Activated CD8-positive, alpha-beta memory T cell treated with anti-CD3 and anti-CD28 coated beads, Interleukin-2, amount 50 U/mL, for 4 hours (primary cell): ENCODE results near the gene PTH1R.
A peak's percentile ranks its signal among the peaks of the same experiment; 100 is the strongest.

ENCODE experiments used
- DNase-seq: peaks from one replicate; pipeline ENCODE4 v3.0.0-alpha.2; 2020

The PTH1R gene

DNA sequence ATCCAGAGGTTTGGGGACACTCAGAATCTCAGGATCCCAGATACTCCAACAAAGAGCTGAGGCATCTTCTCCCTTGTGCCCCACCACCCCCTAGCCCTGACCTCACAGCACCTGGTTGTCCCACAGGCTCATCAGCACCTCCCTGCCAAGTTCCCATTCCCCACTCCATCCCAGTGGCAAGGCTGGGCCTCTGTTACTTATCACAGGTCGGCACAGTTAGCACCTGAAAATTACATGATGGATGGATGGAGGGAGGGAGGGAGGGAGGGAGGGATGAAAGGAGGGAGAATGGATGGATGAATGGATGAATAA is 27.1 kb upstream of the PTH1R start:
- no peak for DNase-seq

DNA sequence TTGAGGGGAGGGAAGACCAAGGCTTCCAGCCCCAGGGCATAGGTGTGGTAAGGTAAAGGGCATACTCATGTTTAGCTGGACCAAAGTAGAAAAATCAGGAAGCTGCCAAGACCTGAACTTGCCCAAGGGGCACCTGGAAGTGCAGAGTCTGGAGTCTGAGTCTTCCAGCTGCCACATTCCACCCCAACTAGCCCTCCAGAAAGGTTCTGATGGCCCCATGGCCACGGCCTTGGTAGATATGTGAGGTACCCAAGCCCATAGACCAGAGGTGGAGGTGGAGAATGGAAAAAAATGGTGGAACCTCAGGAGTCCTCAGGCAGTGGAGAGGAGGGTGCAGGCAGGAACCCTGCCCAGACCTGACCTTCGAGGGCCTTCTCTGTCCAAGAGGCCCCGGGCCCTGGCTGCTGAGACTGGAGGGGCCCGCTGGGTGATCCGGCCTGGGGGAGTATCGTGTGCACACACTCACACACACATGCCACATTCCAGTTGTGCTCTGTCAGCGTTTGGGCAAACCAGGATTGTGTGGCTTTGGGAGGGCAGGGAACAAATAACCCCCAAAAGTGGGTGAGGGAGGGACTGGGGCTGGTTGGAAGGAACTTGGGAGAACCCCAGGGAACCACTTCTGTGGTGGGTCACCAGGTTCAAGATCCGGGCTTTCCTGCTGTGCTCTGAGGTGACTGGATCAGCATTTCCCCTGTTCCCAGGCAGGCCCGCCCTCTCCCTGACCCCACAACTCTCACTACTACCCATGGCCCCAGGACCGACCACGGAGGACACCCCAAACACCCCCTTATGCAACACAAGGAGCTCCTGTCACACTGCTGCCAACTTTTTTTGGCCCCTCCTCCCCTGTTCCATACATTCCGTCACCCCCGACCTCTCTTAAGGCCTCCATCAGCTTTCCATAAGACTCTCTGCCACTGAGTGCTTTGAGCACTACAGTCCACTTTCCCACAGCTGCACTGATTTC is 25.9 kb upstream of the PTH1R start:
- DNase-seq = no peak

DNA sequence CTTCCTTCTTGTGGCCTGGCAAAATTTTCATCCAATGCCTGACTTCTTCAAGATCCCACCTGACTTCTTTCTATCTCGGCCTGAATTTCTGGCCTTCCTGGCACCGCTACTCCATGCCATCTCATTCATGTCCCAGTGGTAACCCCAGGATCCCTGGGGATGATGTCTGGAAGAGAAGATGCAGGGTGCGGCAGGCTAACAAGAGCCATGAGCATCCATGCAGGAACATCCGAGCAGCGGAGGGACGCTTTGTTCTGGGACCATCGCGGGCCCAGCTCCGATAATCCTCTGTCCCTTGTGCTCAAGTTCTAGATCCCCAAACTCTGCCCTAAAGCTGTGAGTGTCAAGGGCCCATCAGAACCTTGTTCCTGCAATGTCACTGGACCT is 25.2 kb upstream of the PTH1R start:
- no peak for DNase-seq

DNA sequence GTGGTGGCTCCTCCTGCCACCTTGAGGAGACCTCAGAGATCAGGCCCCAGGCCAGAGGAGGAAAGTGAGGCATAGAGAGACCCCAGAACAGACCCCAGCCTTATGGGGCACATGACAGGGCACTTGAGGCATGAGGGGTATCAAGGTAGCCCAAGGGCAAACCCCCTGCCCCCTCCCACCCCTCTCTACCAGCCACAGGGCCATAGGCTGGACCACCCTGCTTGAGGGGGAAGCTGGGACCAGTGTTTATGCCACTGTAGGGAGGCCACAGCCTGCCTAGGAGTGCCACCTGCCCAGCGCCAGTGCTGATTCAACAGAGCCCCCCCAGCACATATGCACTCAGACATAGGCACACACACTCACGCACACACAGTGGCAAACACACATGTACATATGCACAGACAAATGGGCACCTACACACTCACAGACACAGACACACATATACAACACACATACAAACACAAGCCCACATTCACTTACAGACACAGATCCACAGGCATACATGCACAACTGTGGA is 24.6 kb upstream of the PTH1R start:
- no peak for DNase-seq

DNA sequence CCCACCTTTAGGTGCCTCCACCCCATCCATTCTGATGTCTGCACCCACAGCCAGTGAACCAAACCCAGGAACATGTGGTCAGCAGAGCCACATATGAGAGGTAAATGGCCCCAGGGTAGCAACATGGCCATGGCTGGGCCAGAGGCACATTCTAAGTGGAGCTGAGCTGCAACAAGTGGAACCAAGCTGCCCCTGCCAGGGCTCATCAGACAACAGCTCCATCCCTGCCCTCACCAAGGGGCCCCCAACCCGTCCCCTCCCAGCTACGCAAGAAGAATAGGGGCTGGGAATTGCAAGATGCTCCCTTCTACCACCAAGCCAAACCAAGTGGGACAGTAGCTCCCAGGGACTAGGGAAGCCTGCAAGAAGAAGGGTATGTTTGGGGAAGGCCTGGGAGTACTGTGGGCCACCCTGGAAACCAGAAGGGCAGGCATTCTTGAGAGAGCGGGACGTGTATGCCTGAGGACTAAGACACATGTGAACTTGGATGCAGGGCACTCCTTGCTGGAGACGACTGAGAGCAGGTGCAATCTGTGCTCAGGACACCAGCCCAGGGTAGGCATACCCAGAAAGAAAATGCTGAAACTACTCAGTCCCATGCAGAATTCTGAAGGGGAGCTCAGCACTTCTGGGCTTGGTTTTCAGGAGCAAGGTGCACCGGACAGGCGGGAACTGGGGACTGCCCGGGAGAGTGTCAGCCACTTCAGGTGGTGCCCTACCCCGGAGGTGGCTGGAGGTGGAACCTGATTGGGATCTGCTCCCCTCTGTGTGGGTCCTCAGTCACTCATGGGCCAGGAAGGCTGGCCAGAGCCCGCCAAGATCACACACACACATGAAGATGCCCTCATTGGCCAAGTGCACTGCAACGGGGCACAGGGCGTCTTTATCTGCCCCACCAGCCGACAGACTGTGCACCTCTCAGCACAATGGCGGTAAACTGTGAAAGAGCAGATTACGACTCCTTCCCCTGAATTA is 23.8 kb upstream of the PTH1R start:
- peak; percentile 8 for DNase-seq

DNA sequence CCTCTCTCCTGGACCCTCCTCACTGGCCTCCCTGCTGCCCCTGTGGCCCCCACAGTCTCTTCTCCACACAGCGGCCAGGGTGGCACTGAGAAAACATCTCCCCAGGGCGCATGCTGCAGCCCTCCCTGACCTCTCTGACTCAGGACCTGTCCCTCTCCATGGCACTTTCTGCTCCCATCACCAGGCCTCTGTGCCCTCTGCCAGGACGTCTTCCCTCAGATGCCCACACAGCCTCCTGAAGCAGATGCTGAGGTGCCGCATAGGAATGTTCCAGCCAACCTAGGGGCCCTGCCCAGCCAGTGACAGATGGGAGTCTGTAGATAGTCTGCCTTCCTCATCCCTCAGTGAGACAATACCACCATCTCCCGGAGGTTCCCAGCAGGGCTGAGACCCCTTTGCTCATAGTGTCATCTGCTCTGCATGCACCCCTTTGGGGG is 22.9 kb upstream of the PTH1R start:
- DNase-seq = peak; percentile 2

DNA sequence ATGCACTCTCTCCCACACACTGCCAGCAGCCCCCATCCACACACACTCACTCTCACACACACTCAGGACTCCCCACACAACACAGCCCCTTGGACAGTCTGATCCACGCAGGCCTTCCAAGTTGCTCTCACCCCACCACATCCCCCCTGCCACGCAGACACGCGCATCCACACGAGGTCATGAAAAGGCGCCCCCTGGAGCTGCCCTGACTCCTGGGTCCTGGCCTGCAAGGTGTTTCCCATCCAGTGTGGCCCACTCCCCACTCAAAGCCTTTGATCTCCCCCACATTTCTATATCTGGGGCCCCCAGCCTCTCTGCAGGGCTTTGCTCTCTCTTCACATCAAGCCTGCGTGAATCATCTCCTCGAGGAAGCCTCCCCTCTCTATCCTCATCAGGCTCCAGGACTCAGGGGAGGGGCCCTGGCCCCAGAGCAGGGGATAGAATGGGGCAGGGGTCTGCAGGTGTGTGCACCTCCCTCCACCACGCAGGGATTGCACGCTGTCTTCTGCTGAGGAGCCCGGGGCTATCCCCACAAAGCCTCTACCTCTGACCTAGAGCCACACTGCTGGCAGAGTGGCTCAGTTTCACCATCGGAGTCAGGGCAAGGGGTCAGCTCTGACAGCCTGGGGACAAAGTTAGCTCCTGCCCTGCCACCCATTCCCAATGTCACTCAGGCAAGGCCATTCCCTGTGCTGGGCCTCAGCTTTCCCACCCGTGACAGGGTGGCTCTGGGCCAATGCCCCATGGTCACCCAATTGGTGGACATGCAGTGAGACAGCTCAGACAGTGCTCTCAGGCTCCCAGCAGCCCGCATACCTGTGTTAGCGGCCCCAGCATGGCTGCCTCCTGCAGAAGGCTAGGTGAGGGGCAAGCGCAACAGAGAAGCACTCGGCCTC is 20.7 kb upstream of the PTH1R start:
- DNase-seq = peak; percentile 5

DNA sequence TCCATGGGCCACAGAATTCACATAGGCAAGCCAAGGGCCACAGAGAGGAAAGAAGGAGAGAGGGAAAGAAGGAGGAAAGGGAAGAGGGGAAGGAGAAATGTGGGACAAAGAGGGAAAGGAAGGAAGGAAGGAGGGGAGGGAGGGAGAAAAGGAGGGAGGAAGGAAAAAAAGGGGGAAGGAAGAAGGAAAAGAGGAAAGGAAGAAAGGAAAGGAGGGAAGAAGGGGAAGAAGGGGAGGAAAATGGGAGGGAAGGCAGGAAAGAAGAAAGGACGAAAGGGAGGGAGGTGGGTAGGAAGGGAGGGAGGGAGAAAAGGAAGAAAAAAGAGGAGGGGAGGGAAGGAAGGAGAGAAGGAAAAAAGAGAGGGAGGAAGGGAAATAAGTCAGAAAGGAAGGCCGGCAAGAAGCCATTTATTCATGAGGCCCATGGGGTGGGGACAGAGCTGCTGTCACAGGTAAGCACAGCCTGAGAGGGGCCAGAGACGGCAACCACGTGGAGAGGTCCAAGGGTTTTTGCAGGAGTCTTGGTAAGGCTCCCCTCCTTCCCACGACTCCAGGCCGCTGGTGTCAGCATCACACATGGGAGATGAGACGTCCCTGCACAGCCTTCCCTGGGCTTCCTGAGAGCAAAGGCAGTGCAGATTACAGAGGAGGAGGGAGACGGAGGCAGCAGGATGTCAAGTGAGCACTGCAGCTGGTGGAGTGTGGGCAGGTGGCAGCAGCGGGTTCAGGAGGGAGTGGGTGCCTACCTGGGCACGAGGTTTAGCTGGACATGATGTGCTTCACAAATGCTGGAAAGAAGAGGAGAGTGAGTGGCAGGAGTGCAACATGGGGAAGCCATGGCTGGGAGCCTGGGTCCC is 19.8 kb upstream of the PTH1R start:
- DNase-seq = peak; percentile 6

DNA sequence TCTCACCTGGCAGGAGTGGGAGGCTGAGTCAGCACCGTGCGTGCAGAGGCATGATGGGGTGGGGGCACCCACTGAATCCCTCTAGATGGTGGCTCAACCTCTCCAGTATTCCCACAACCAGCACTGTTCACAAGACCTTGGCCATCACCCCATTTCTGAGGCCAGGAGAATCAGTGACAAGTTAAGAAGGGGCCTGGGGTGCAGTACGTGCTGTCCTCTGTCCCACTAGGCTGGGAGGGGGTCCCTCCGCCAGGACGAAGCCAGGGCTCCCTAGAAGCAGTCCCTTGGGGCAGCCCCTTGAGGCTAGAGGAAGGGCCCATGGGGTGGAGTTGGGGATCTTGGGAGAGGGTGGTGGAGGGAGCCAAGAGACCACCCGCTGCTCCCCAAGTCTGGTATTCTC is 19.1 kb upstream of the PTH1R start:
- peak; percentile 12 for DNase-seq

DNA sequence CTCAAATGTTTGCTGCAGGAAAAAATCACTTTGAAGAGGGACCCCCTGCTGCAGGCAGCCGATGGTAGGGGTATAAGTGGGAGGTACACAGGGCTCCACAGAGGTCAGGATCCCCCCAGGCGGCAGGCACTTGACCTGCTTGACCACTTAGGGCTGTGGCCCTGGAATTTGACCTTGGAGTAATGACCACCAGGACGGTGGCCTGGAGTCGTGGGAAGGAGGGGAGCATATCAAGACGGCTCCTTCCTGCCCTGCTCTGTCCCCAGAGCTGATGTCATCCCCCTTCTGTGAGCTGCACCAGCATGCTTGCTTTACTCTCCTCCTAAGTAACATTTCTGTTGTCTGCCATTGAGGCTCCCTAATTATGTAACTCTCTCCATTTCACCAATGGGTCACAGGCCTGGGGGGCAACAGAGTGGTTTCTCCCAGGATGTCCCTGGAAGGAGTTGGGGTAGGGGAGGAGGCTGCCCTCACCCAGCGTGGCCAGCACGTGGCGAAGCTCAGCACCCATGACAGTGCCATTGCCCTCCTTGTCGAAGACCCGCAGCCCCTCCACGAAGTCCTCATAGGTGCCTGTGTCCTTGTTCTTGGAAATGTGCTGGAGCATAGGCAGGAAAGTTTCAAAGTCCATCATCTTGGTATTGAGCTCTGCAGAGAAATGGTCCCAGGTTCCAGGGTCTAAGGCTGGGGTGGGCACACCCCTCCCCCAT is 18.4 kb upstream of the PTH1R start:
- peak; percentile 1 for DNase-seq

DNA sequence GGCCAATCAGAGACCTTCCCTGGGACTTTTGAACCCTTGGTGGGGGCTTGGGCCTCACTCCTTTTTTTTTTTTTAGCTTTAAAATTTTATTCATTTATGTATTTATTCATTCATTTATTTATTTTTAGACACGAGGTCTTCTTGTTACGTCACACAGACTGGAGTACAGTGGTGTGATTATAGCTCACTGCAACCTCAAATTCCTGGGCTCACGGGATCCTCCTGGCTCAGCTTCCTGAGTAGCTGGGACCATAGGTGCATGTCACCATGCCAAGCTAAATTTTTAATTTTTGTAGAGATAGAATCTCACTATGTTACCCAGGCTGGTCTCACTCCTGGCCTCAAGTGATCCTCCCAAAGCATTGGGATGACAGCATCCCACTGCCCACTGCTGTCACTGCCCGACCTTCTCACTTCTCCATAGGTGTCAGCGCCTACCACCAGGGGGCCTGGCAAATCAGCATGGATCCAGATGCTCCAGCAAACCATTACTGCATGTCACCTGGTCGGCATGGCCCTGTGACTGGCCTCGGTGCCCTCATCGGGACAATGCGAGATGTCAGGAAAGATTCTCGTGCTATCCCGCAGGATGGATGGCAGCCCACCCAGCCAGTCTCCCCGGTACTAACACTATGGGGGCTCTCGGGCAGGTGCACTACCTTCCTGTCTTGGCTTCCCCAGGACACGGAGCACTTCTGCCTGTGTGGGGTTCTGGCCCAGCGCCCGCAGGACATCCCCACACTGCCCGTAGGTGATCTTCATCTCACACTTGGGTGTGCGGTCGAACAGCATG is 17.3 kb upstream of the PTH1R start:
- peak; percentile 28 for DNase-seq

DNA sequence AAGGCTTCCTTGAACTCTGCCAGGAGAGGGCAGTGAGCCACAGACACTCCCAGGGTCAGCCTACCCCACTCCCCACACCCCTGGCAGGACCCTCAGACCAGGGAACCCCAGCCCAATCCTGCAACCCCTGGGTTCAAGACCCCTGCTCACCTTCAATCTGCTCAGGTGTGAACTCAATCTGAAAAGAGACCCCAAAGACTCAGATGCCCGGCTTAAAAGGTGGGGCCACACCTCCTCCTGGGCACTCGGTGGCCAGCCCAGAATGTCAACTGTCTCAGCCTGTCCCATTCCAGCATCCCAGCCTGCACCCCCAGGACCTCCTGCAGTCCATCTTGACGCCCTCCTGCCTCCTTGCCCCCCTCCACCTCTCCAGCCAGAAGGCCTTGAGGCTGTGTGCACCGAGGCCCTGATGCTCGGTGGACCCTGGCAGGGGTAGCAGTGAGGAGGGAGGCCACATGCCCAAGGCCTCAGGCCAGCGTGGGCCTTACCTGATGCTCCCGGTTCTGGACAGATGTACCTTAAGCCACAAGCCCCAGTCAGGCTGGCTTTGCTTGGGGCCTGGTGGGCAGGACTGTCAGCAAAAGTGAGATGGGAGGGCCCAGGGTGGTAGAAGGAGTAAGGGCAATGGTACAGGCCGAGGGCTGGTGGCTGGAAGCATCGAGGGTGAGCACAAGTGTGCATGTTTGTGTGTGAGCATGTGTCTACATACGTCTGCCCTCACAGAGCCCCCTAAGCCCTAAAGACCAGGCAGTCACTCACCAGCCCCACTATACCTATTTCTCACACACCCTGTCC is 16.5 kb upstream of the PTH1R start:
- DNase-seq = no peak

DNA sequence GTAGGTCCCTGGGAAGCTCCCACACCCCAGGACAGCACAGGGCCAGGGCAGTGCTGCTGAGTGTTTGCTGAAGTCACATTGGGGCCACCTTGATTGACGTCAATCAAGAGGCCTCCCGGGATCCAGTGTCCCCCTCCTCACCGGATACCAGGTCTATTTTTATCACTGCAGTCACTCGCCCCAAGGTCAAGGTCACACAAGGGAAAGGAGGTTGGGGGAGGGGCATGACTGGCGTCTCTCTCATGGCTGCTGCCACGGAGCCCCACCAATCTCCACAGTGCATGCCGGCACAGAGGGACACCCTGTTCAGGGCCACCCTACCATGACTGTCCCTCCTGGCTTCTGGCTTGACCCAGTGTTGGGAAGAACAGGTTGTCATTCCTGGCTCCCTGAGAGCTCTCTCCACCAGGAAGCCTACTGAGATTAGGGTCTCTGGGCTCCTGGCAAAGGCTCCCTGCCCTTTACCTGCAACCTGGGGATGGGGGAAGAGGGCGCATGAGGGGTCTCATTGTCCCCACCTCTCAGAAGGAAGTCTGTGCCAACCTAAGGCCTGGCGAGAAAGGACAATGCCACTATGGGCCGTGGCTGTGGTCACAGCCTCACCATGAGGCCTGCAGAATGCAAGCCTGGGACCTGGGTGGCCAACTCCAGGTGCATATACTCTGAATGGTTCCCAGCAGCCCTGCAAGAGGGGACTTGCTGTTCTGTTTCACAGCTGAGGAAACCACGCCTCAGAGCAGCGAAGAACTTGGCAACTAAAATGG is 15.7 kb upstream of the PTH1R start:
- no peak for DNase-seq

DNA sequence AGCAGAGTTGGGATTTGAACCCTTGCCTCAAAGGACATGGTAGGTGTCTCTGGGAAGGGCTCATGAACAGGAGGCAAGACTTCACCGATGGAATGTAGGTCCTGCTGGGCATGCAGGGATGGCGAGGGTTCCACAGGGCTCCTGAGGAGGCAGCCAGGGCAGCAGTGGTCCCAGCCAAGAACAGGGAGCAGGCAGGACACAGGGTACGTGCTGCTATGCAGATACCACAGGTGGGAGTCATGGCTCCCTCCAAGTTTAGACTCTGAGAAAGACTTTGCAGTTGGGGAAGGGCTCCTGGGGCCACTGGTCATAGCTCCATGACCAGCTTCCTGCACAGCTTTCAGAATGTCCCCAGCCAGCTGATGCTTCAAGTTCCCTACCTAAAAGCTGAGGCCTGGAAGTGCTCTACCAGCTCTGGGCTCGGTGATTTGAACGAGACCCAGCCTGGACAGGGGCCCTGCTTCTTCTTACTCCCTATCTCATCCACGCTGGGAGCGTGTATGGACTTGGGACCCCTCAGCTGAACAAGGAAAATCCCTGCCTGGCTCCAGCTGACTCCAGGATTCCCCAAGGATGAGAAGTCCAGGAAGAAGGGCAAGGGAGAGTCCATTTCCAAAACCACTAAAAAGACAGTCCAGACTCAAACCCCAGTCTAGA is 15.0 kb upstream of the PTH1R start:
- DNase-seq = no peak

DNA sequence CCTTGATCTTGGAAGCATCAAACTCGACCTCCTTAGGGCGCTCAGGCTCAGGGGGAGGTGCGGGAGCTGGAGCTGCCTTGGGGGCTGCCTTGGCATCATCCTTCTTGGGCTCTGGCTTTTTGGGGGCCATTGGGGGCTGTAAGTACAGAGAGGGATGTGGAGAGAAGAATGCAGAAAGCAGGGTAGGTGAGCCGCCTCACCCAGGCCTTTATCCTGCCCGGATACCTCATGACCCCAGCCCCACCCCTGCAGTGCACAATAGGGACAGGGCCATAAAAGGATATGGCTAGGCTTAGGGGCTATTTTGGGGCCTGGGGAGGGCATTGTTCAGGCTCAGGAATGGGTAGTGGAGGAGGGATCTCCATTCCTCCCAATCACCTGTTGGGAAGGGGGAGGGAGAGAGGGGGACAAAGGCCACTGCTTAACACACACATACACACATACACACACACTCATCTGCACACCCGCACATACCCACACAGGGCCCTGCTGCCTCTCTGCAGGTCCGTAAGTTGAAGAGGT is 14.2 kb upstream of the PTH1R start, which contains the start of gene MYL3:
TSS of gene MYL3 (minus strand) at position 184 of the 522 bp plus-strand sequence. CDS start at position 130, 54 bp downstream.
- DNase-seq = no peak

DNA sequence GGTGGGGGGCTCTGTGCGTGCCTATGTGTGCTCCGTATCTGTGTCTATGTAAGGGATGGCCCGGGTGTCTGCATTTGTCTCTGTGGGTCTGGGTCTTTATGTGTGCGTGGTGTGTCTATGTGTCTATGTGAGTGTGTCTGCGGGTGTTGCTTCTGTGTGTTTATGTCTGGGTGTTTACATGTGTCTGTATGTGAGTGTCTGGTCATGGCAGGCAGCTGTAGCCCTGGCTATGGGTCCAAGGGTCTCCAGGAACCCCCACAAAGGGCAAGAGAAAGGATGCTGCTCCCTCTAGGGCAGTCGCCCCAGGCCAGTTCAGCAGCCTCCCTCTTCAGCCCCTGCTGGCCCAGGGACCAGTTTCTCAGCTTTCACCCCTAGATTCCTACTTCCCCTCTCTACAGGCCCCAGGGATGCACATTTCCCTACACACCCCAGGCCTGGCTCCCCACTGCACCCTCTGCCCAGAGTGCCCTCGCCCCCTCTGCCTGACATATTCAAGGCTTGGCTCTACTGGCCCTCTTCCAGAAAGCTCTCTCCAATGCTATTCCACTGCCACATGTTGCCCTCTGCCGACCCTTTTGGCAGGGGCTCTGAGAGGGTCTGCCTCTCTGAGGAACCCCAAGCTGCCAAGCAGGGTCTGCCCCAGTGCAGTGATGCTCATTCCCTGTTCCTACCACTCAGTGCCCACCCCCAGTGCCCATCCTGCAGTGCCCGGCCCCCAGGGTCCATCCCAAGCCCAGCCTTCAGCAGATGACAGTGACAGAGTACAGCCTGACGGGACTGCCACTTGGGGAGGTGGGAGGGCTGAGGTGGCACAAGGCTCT is 13.2 kb upstream of the PTH1R start:
- no peak for DNase-seq
